Activated T-helper 2 cell treated with anti-CD3 and anti-CD28 coated beads, Interferon-gamma antibody, Interleukin-2, Interleukin-4, amounts not matched to agents 10 μg/mL and 5 μg/mL and 100 μg/mL, durations not matched to agents 14 hours and 24 hours and 36 hours (primary cell): ENCODE measurements around the gene NKAIN4. TPM values are rescaled to one million over a fixed set of nuclear protein-coding genes. Genes with fewer than 3 reads are reported as not detected.

ENCODE experiments used
- DNase-seq: peaks from one replicate; pipeline ENCODE4 v3.0.0; 2021; ENCODE audit warnings: low spot score
- H3K27ac Mint-ChIP-seq: one replicate; pipeline ENCODE4 v1.8.0; 2021; ENCODE audit warnings: mixed read lengths
- H3K27me3 Mint-ChIP-seq: one replicate; pipeline ENCODE4 v1.8.0; 2021; ENCODE audit warnings: low read depth, mixed read lengths
- H3K36me3 Mint-ChIP-seq: one replicate; pipeline ENCODE4 v1.8.0; 2021; ENCODE audit warnings: low read depth, mixed read lengths
- H3K4me1 Mint-ChIP-seq: one replicate; pipeline ENCODE4 v1.8.0; 2021; ENCODE audit warnings: low read depth, mixed read lengths
- H3K4me3 Mint-ChIP-seq: one replicate; pipeline ENCODE4 v1.8.0; 2021; ENCODE audit warnings: low read depth, mild to moderate bottlenecking, moderate library complexity, mixed read lengths
- H3K9me3 Mint-ChIP-seq: one replicate; pipeline ENCODE4 v1.8.0; 2021; ENCODE audit warnings: mixed read lengths
- intact Hi-C: fragments of 100-400 bp; cut with micrococcal nuclease; formaldehyde crosslinking; loops from one replicate; pipeline ENCODE4 v1.15.1; 2023
- total RNA-seq: library from RNA; stranded (reverse); gene quantifications from 2 replicates; pipeline ENCODE4 v1.2.3, GENCODE V29; 2022

NKAIN4 gene
- total RNA-seq, 1 donor from 2014 or later, result not detected

GRCh38 chr20:63277466-63278272, 23.4 kb upstream of the NKAIN4 start:
- Mint-ChIP-seq H3K9me3 (no peaks in the 10 kb centered on the region), H3K4me1 (peaks cover 8% of the 10 kb centered on the region), H3K27me3 (no peaks in the 10 kb centered on the region), H3K4me3 (no peak overlapping the region), H3K36me3 (peaks cover 30% of the 10 kb centered on the region), H3K27ac (no peak overlapping the region)
- intact Hi-C loops, result no loop called here
- DNase-seq, result no peak

- Mint-ChIP-seq H3K36me3 (peaks cover 30% of the 10 kb centered on the region), H3K27me3 (no peaks in the 10 kb centered on the region), H3K4me3 (no peak overlapping the region), H3K9me3 (no peaks in the 10 kb centered on the region), H3K4me1 (peaks cover 8% of the 10 kb centered on the region), H3K27ac (no peak overlapping the region)
- DNase-seq, result no peak
- intact Hi-C loops, result no loop called here
Measured at GRCh38 chr20:63276956-63277355, 22.7 kb upstream of the NKAIN4 start.

GRCh38 chr20:63275825-63276224, 21.6 kb upstream of the NKAIN4 start:
- Mint-ChIP-seq H3K27me3 (peaks cover 4% of the 10 kb centered on the region), H3K4me1 (peaks cover 13% of the 10 kb centered on the region), H3K36me3 (peaks cover 30% of the 10 kb centered on the region), H3K4me3 (peak overlapping the region; percentile 13), H3K9me3 (no peaks in the 10 kb centered on the region), H3K27ac (no peak overlapping the region)
- no peak for DNase-seq
- intact Hi-C loops, result no loop called here

GRCh38 chr20:63274381-63275228, 20.3 kb upstream of the NKAIN4 start:
- no peak for DNase-seq
- peaks cover 25% of the 10 kb centered on the region for H3K36me3 Mint-ChIP-seq
- H3K27me3 Mint-ChIP-seq, result peaks cover 4% of the 10 kb centered on the region
- H3K4me3 Mint-ChIP-seq, result peak overlapping the region; percentile 45
- H3K9me3 Mint-ChIP-seq, result no peaks in the 10 kb centered on the region
- H3K27ac Mint-ChIP-seq, result no peak overlapping the region
- intact Hi-C loops, result no loop called here
- H3K4me1 Mint-ChIP-seq, result peaks cover 13% of the 10 kb centered on the region

- Mint-ChIP-seq H3K9me3 (no peaks in the 10 kb centered on the region), H3K4me1 (peaks cover 13% of the 10 kb centered on the region), H3K4me3 (peak overlapping the region; percentile 91), H3K36me3 (peaks cover 19% of the 10 kb centered on the region), H3K27me3 (peaks cover 4% of the 10 kb centered on the region), H3K27ac (peak overlapping the region; percentile 89)
- intact Hi-C loops, result no loop called here
- no peak for DNase-seq
Measured at GRCh38 chr20:63273635-63274380, 19.5 kb upstream of the NKAIN4 start.

- H3K4me3 Mint-ChIP-seq, result peak overlapping the region; percentile 91
- H3K27ac Mint-ChIP-seq, result peak overlapping the region; percentile 89
- no peaks in the 10 kb centered on the region for H3K9me3 Mint-ChIP-seq
- DNase-seq, result no peak
- H3K4me1 Mint-ChIP-seq, result peaks cover 13% of the 10 kb centered on the region
- peaks cover 4% of the 10 kb centered on the region for H3K27me3 Mint-ChIP-seq
- intact Hi-C loops, result no loop called here
- H3K36me3 Mint-ChIP-seq, result peaks cover 14% of the 10 kb centered on the region
Measured at GRCh38 chr20:63273059-63273579, 18.9 kb upstream of the NKAIN4 start.

GRCh38 chr20:63272105-63273058, 18.1 kb upstream of the NKAIN4 start, which contains the start of gene ARFGAP1:
Gene ARFGAP1 (plus strand): TSS chr20:63272813. CDS start chr20:63275581, 2,768 bp downstream.
- intact Hi-C loops, result no loop called here
- Mint-ChIP-seq H3K4me1 (peaks cover 13% of the 10 kb centered on the region), H3K36me3 (peaks cover 14% of the 10 kb centered on the region), H3K4me3 (peak within 1 kb of the TSS; percentile 91), H3K27ac (peak within 1 kb of the TSS; percentile 89), H3K27me3 (peaks cover 4% of the 10 kb centered on the region), H3K9me3 (no peaks in the 10 kb centered on the region)
- peak; percentile 85 for DNase-seq

GRCh38 chr20:63270606-63271325, 16.5 kb upstream of the NKAIN4 start:
- Mint-ChIP-seq H3K4me1 (peaks cover 13% of the 10 kb centered on the region), H3K36me3 (peaks cover 4% of the 10 kb centered on the region), H3K27me3 (peaks cover 4% of the 10 kb centered on the region), H3K9me3 (no peaks in the 10 kb centered on the region), H3K4me3 (peak overlapping the region; percentile 14), H3K27ac (no peak overlapping the region)
- DNase-seq, result no peak
- intact Hi-C loops, result loop anchor here (1.0 kb wide), 1 partner anchor 54 kb away; the partner anchor contains the start of gene YTHDF1

GRCh38 chr20:63269724-63270123, 15.5 kb upstream of the NKAIN4 start:
- H3K4me1 Mint-ChIP-seq, result peaks cover 11% of the 10 kb centered on the region
- H3K4me3 Mint-ChIP-seq, result peak overlapping the region; percentile 13
- H3K27me3 Mint-ChIP-seq, result peaks cover 4% of the 10 kb centered on the region
- intact Hi-C loops, result no loop called here
- no peak for DNase-seq
- no peaks in the 10 kb centered on the region for H3K9me3 Mint-ChIP-seq
- no peak overlapping the region for H3K27ac Mint-ChIP-seq
- no peaks in the 10 kb centered on the region for H3K36me3 Mint-ChIP-seq

- Mint-ChIP-seq H3K27ac (no peak overlapping the region), H3K27me3 (peaks cover 9% of the 10 kb centered on the region), H3K4me3 (no peak overlapping the region), H3K4me1 (peaks cover 9% of the 10 kb centered on the region), H3K36me3 (no peaks in the 10 kb centered on the region), H3K9me3 (no peaks in the 10 kb centered on the region)
- intact Hi-C loops, result no loop called here
- no peak for DNase-seq
Measured at GRCh38 chr20:63268671-63269439, 14.6 kb upstream of the NKAIN4 start.
